ENCODE results near the gene MT1E. TPM values are rescaled to one million over a fixed set of nuclear protein-coding genes. Genes with fewer than 3 reads are reported as not detected.
A peak's percentile ranks its signal among the peaks of the same experiment; 100 is the strongest.

Gene MT1E
- total RNA-seq, 2 experiments from 2014 or later, result 22.1 to 23.3 TPM

DNA sequence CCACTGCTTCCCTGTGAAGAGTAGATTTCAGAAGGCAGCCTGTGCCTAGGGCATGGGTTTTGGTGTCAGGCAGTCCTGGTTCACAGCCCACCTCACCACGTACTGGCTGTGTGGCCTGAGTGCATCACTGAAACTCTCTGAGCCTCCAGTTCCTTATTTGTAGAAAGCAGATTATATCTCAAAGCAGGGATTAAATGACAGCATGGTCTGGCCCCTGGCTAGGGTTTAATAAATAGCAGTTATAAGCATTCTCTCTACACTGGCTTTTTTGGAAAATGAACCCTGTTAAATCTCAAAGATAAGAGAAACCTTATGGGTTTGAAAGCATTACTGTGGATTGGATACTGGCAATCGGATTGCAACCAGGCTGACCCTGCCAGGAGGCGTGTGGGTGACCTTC is 4.0 kb downstream of the MT1E start:
- intact Hi-C loops (cut with micrococcal nuclease), result no loop called here
- no peaks in the 10 kb centered on the region for H3K9me3 Mint-ChIP-seq
- H3K27me3 Mint-ChIP-seq, result peaks cover 56% of the 10 kb centered on the region
- no peak for ATAC-seq
- no peak overlapping the region for H3K27ac Mint-ChIP-seq
- TF ChIP-seq, protein P1, sequence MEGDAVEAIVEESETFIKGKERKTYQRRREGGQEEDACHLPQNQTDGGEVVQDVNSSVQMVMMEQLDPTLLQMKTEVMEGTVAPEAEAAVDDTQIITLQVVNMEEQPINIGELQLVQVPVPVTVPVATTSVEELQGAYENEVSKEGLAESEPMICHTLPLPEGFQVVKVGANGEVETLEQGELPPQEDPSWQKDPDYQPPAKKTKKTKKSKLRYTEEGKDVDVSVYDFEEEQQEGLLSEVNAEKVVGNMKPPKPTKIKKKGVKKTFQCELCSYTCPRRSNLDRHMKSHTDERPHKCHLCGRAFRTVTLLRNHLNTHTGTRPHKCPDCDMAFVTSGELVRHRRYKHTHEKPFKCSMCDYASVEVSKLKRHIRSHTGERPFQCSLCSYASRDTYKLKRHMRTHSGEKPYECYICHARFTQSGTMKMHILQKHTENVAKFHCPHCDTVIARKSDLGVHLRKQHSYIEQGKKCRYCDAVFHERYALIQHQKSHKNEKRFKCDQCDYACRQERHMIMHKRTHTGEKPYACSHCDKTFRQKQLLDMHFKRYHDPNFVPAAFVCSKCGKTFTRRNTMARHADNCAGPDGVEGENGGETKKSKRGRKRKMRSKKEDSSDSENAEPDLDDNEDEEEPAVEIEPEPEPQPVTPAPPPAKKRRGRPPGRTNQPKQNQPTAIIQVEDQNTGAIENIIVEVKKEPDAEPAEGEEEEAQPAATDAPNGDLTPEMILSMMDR (IDR thresholded peaks at IDR 0.05), result no peak
- ChIA-PET POLR2A (no interaction called here), CTCF (interaction anchor here (1.3 to 1.9 kb wide), 4 partner anchors 11 to 44 kb away, joined by 3 to 11 read pairs (median 6); no protein-coding TSS in a partner anchor)
- no peak overlapping the region for H3K4me3 Mint-ChIP-seq
- DNase-seq, result no peak
- H3K36me3 Mint-ChIP-seq (ENCODE audit: low read depth), result no peaks in the 10 kb centered on the region
- peaks cover 22% of the 10 kb centered on the region for H3K4me1 Mint-ChIP-seq (ENCODE audit: low read depth)

DNA sequence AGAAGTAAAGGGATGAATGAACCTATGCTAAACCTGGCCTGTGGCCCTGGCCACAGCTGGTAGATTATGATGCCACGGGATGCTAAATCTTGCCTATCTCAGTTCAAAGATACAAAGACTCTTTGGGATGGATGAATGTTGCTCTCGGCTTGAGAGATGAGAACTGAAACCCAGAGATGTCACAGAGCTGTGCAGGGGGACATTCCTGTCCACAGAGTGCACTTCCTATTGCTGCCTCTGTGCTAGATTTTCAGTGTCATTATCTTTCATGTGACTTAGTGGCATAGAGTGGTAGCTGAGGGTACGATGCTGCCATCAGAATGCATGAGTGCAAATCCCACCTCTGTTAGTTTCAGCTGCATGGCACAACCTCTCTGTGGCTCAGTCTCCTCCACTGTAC is 4.6 kb downstream of the MT1E start:
- intact Hi-C loops (cut with micrococcal nuclease), result no loop called here
- DNase-seq, result no peak
- POLR2A ChIA-PET, result no interaction called here
- no peak overlapping the region for H3K27ac Mint-ChIP-seq
- ATAC-seq, result peak; percentile 39
- no peaks in the 10 kb centered on the region for H3K9me3 Mint-ChIP-seq
- peaks cover 59% of the 10 kb centered on the region for H3K27me3 Mint-ChIP-seq
- no peaks in the 10 kb centered on the region for H3K36me3 Mint-ChIP-seq (ENCODE audit: low read depth)
- H3K4me3 Mint-ChIP-seq, result no peak overlapping the region
- TF ChIP-seq, protein P1 (IDR thresholded peaks at IDR 0.05), result no peak
- peaks cover 23% of the 10 kb centered on the region for H3K4me1 Mint-ChIP-seq (ENCODE audit: low read depth)
- CTCF ChIA-PET, result interaction anchor here (0.7 to 2.2 kb wide), 7 partner anchors 9 to 72 kb away, joined by 3 to 11 read pairs (median 6); no protein-coding TSS in a partner anchor

DNA sequence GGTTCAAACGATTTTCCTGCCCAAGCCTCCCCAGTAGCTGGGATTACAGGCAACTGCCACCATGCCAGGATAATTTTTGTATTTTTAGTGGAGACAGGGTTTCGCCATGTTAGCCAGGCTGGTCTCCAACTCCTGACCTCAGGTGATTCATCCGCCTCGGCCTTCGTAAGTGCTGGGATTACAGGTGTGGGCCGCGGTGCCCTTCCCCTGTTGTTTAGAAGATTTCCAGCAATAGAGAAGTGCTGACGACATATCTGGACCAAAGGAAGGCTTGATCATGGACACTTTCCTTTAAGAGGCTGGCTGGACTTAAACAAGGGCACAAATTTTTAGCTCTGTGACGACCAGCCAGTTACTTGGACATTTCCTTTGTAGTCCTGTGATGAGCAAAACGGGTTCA is 5.6 kb downstream of the MT1E start:
- Mint-ChIP-seq H3K4me1 (ENCODE audit: low read depth) (peaks cover 21% of the 10 kb centered on the region), H3K27me3 (peaks cover 60% of the 10 kb centered on the region), H3K9me3 (no peaks in the 10 kb centered on the region), H3K4me3 (no peak overlapping the region), H3K27ac (no peak overlapping the region), H3K36me3 (ENCODE audit: low read depth) (no peaks in the 10 kb centered on the region)
- DNase-seq (no peak), ATAC-seq (no peak)
- intact Hi-C loops (cut with micrococcal nuclease), result no loop called here
- ChIA-PET POLR2A (interaction anchor here (0.7 to 1.2 kb wide), 2 partner anchors 24 to 25 kb away, joined by 3 read pairs; no protein-coding TSS in a partner anchor), CTCF (interaction anchor here (0.9 to 2.2 kb wide), 5 partner anchors 11 to 71 kb away, joined by 3 to 8 read pairs (median 6); no protein-coding TSS in a partner anchor)
- TF ChIP-seq, protein P1 (IDR thresholded peaks at IDR 0.05), result no peak

DNA sequence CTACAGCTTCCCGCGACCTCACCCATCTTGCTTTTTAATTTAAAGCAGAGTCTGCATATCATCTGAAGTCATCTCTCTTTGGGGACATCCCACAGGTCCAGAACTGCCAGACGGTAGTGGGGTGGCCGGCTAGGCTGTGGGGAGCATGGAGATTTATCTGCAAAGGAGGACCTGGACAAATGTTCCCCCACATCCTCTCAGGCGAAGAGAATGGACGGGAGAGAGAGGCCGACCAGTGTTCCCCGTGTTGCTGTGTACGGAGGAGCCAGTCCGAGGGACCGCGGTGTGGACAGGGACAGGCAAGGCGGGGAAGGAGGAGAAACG is 6.2 kb downstream of the MT1E start:
- Mint-ChIP-seq H3K4me1 (ENCODE audit: low read depth) (peaks cover 17% of the 10 kb centered on the region), H3K9me3 (no peaks in the 10 kb centered on the region), H3K36me3 (ENCODE audit: low read depth) (no peaks in the 10 kb centered on the region), H3K27ac (no peak overlapping the region), H3K27me3 (peaks cover 61% of the 10 kb centered on the region), H3K4me3 (peak overlapping the region; percentile 58)
- ChIA-PET CTCF (interaction anchor here (1.7 to 2.2 kb wide), 2 partner anchors 11 to 70 kb away, joined by 6 to 8 read pairs; no protein-coding TSS in a partner anchor), POLR2A (interaction anchor here (0.7 to 1.2 kb wide), 2 partner anchors 24 to 26 kb away, joined by 3 read pairs; no protein-coding TSS in a partner anchor)
- ATAC-seq (no peak), DNase-seq (no peak)
- TF ChIP-seq, protein P1 (IDR thresholded peaks at IDR 0.05), result no peak
- intact Hi-C loops (cut with micrococcal nuclease), result no loop called here

DNA sequence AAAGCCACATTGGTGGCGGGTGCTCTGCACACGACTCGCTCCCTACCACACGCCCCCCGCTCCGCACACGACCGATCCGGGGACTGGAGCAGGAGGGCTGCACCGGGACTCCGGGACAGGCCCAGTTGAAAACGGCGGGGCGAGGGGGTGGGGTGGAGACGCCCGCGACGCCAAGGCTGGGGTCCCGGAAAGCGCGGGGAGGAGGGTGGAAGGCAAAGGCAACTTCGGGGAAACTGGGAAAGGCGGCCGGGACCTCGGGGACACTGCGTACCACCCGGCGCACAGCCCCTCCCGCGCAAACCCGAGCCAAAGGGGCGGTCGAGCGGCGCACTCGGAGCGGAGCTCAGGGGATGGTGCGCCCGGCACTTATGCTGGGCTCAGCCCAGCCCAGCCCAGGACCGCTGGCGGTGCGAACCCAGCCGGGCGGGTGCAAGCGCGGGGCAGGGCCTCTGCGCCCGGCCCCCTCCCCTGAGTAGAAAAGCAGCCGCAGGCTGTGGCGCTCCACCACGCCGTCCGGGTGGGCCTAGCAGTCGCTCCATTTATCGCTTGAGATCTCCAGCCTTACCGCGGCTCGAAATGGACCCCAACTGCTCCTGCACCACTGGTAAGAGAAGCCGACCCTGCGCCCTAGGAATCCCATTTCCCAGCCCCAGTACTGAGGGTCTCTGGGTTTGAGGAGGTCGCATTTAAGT is 6.7 kb downstream of the MT1E start, which contains the start of gene MT1M:
MT1M (plus strand) TSS at position 504 of the 692 bp plus-strand sequence; CDS start at position 577, 73 bp downstream.
- ATAC-seq (peak; percentile 52), DNase-seq (no peak)
- no peak within 1 kb of the TSS for H3K27ac Mint-ChIP-seq
- H3K27me3 Mint-ChIP-seq, result peaks cover 60% of the 10 kb centered on the region
- intact Hi-C loops (cut with micrococcal nuclease), result no loop called here
- peak within 1 kb of the TSS; percentile 58 for H3K4me3 Mint-ChIP-seq
- POLR2A ChIA-PET, result interaction anchor here (0.6 to 0.7 kb wide), 2 partner anchors 12 to 30 kb away, joined by 3 read pairs; no protein-coding TSS in a partner anchor
- no peaks in the 10 kb centered on the region for H3K36me3 Mint-ChIP-seq (ENCODE audit: low read depth)
- H3K4me1 Mint-ChIP-seq (ENCODE audit: low read depth), result peaks cover 17% of the 10 kb centered on the region
- H3K9me3 Mint-ChIP-seq, result no peaks in the 10 kb centered on the region
- TF ChIP-seq, protein P1 (IDR thresholded peaks at IDR 0.05), result no peak
- CTCF ChIA-PET, result interaction anchor here (2.2 kb wide), 1 partner anchor 10 kb away, joined by 8 read pairs; no protein-coding TSS in a partner anchor
